ENCODE measurements around the gene PRDM1. TPM values are rescaled to one million over a fixed set of nuclear protein-coding genes. Genes with fewer than 3 reads are reported as not detected.

PRDM1 gene
- total RNA-seq, 1 experiment from 2014 or later, result 0.40 TPM

DNA sequence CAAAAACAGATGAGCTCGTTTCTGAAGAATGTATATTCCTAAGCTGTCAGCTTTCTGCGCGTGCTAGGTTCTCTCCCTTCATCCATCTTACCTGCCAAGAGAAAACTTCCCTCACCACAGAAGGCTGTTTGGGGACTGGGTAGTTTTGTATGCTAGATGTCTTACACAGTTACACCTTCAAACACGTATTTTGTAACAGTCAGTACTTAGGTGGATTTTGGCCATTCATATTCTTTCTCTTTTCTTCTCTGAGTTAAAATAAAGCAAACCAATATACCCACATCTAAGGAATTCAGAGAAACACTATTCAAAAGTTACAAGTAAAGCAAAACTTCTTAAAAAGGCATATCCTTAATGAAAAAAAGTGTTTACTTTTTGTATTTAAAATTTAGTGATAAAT lies 35.6 kb upstream of the PRDM1 start:
- no peak for DNase-seq
- Mint-ChIP-seq H3K4me3 (ENCODE audit: low read depth, unreplicated experiment) (no peak overlapping the region), H3K27me3 (ENCODE audit: unreplicated experiment) (no peaks in the 10 kb centered on the region), H3K27ac (ENCODE audit: unreplicated experiment) (no peak overlapping the region), H3K4me1 (ENCODE audit: low read depth, unreplicated experiment) (peaks cover 11% of the 10 kb centered on the region), H3K36me3 (ENCODE audit: insufficient read depth, unreplicated experiment) (no peaks in the 10 kb centered on the region), H3K9me3 (ENCODE audit: low read depth, unreplicated experiment) (no peaks in the 10 kb centered on the region)
- intact Hi-C loops (cut with micrococcal nuclease; ENCODE audit: unreplicated experiment), result no loop called here
- BruUV-seq (replicated peaks), result no TSS peak
- no peak for TF ChIP-seq CTCF (IDR thresholded peaks at IDR 0.05; ENCODE audit: unreplicated experiment)
- CTCF ChIA-PET, result no interaction called here

DNA sequence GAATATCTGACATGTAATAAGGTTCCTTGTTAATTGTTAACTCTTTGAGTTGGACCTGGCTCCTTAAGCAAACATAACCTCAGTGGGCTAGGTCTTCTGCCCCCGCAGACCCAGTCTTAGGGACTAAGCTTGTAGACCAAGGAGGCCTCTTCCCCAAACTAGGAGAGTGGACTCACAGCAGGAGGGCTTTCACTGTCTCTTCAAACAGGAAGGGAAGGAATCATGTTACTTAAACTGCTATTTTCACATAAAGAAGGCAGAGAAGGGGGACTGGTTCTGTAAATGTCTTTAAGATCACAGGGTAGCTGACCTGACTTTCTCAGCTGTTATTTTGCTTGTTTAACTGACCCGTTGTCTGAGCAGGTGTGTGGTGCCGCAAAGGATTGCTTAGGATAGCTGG lies 34.9 kb upstream of the PRDM1 start:
- BruUV-seq (replicated peaks), result no TSS peak
- Mint-ChIP-seq H3K9me3 (ENCODE audit: low read depth, unreplicated experiment) (no peaks in the 10 kb centered on the region), H3K4me3 (ENCODE audit: low read depth, unreplicated experiment) (no peak overlapping the region), H3K36me3 (ENCODE audit: insufficient read depth, unreplicated experiment) (no peaks in the 10 kb centered on the region), H3K27me3 (ENCODE audit: unreplicated experiment) (no peaks in the 10 kb centered on the region), H3K4me1 (ENCODE audit: low read depth, unreplicated experiment) (peaks cover 11% of the 10 kb centered on the region), H3K27ac (ENCODE audit: unreplicated experiment) (no peak overlapping the region)
- no peak for TF ChIP-seq CTCF (IDR thresholded peaks at IDR 0.05; ENCODE audit: unreplicated experiment)
- CTCF ChIA-PET, result no interaction called here
- intact Hi-C loops (cut with micrococcal nuclease; ENCODE audit: unreplicated experiment), result no loop called here
- DNase-seq, result no peak

DNA sequence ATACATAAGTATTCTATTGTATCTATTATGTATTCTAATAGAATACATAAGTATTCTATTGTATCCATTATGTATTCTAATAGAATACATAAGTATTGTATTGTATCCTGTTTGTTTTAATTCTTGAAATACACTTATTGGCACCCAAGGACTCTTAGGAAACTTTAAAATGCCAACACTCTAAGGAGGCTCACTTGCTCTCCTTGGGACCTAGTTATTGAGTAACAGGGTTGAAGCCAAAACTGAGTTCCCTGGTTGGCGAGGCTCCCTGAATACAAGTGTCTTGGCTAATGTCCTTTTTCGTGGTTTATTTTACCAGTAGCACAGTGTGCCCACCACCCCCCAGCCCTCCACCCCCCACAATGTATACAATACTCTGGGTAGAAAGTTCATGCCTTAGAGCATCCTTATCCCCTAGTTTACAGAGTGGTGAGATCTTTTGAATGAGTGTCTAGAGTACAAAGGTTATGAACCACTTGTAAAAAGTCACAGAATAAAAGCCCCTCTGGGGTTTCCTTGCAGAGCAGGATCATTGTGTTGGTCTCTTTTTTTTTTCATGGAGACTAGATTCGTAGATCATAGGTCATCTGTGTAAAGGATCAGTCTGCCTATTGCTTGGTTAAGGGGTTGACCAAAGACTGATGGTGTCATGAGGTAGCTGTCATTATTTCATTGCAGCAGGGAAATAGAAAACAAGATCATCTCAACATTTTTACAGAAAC lies 32.5 kb upstream of the PRDM1 start:
- H3K36me3 Mint-ChIP-seq (ENCODE audit: insufficient read depth, unreplicated experiment), result no peaks in the 10 kb centered on the region
- no peaks in the 10 kb centered on the region for H3K9me3 Mint-ChIP-seq (ENCODE audit: low read depth, unreplicated experiment)
- CTCF ChIA-PET, result no interaction called here
- no peak for DNase-seq
- intact Hi-C loops (cut with micrococcal nuclease; ENCODE audit: unreplicated experiment), result no loop called here
- no TSS peak for BruUV-seq (replicated peaks)
- no peak overlapping the region for H3K4me3 Mint-ChIP-seq (ENCODE audit: low read depth, unreplicated experiment)
- H3K27me3 Mint-ChIP-seq (ENCODE audit: unreplicated experiment), result no peaks in the 10 kb centered on the region
- no peak for TF ChIP-seq CTCF (IDR thresholded peaks at IDR 0.05; ENCODE audit: unreplicated experiment)
- H3K27ac Mint-ChIP-seq (ENCODE audit: unreplicated experiment), result no peak overlapping the region
- peaks cover 11% of the 10 kb centered on the region for H3K4me1 Mint-ChIP-seq (ENCODE audit: low read depth, unreplicated experiment)

- Mint-ChIP-seq H3K9me3 (ENCODE audit: low read depth, unreplicated experiment) (no peaks in the 10 kb centered on the region), H3K27ac (ENCODE audit: unreplicated experiment) (no peak overlapping the region), H3K36me3 (ENCODE audit: insufficient read depth, unreplicated experiment) (no peaks in the 10 kb centered on the region), H3K4me3 (ENCODE audit: low read depth, unreplicated experiment) (no peak overlapping the region), H3K27me3 (ENCODE audit: unreplicated experiment) (no peaks in the 10 kb centered on the region), H3K4me1 (ENCODE audit: low read depth, unreplicated experiment) (peaks cover 11% of the 10 kb centered on the region)
- CTCF ChIA-PET, result interaction anchor here (0.6 kb wide), 1 partner anchor 235 kb away, joined by 3 read pairs; no protein-coding TSS in a partner anchor
- DNase-seq, result no peak
- TF ChIP-seq CTCF (IDR thresholded peaks at IDR 0.05; ENCODE audit: unreplicated experiment), result no peak
- no TSS peak for BruUV-seq (replicated peaks)
- intact Hi-C loops (cut with micrococcal nuclease; ENCODE audit: unreplicated experiment), result no loop called here
Observed at GRCh38 chr6:106055489-106055888, 30.6 kb upstream of the PRDM1 start.

Data from Calu3 (cell line).